ENCODE measurements around the gene HPS1. TPM values are rescaled to one million over a fixed set of nuclear protein-coding genes. Genes with fewer than 3 reads are reported as not detected.

Gene HPS1
- total and polyA plus RNA-seq, 2 of the 8 experiments (the other 6 are each of a cell fraction or from before 2014, with no cell fraction given): 38.7 to 61.7 TPM

GRCh38 chr10:98450618-98451017 is 3.9 kb upstream of the HPS1 start:
- Histone ChIP-seq H3K4me3 (ENCODE audit: extremely low read depth in 1 of 4, insufficient read depth in 2 of 4, low read depth in 3 of 4, low read length in 4 of 4) (no peak overlapping the region), H3K27ac (ENCODE audit: low read depth, low read length) (no peak overlapping the region), H3K4ac (replicated peaks; ENCODE audit: insufficient read length, low read depth, low read length) (no peak overlapping the region), H3K4me2 (ENCODE audit: insufficient read depth in 1 of 2, low read depth in 2 of 2, low read length in 2 of 2) (no peak overlapping the region), H3K36me3 (ENCODE audit: control insufficient read depth in 2 of 4, insufficient read depth in 4 of 4, low read length in 3 of 4) (no peaks in the 10 kb centered on the region), H4K91ac (replicated peaks; ENCODE audit: insufficient read length, low read length) (no peak overlapping the region), H3K9ac (replicated peaks in 1 of 4; ENCODE audit: extremely low read depth in 1 of 4, low read depth in 3 of 4, low read length in 3 of 4) (no peak overlapping the region), H2BK15ac (ENCODE audit: low read length) (no peak overlapping the region), H3K18ac (ENCODE audit: extremely low read depth, low read length) (no peak overlapping the region), H2BK120ac (replicated peaks; ENCODE audit: low read depth, low read length) (no peak overlapping the region), H3K14ac (ENCODE audit: insufficient read length) (no peak overlapping the region), H2BK5ac (ENCODE audit: low read depth, low read length) (no peak overlapping the region), H4K20me1 (replicated peaks in 1 of 2; ENCODE audit: control insufficient read depth in 1 of 2, insufficient read depth in 2 of 2, low read length in 2 of 2) (no peaks in the 10 kb centered on the region), H4K8ac (ENCODE audit: extremely low read depth, insufficient read depth, low read length) (no peak overlapping the region), H3K79me1 (ENCODE audit: low read depth, low read length) (no peaks in the 10 kb centered on the region), H3K27me3 (replicated peaks in 1 of 4; ENCODE audit: control insufficient read depth in 3 of 4, extremely low read depth in 1 of 4, insufficient read depth in 3 of 4, low read length in 3 of 4) (no peaks in the 10 kb centered on the region), H2AFZ (ENCODE audit: low read length) (no peak overlapping the region), H3K79me2 (ENCODE audit: control insufficient read depth in 1 of 2, insufficient read depth in 2 of 2, low read length in 2 of 2) (peaks cover 0 to 4% of the 10 kb centered on the region in 2 experiments; a peak in 1 of 4 replicates), H4K5ac (ENCODE audit: insufficient read length, low read depth, low read length) (no peak overlapping the region), H2BK20ac (ENCODE audit: low read length) (no peak overlapping the region), H3K56ac (replicated peaks; ENCODE audit: insufficient read length, low read depth, low read length) (no peak overlapping the region), H3K9me3 (ENCODE audit: insufficient read depth in 2 of 2, low read depth in 1 of 2, low read length in 1 of 2) (no peaks in the 10 kb centered on the region), H3K23ac (ENCODE audit: insufficient read length) (no peak overlapping the region), H3K23me2 (ENCODE audit: low read depth, low read length) (no peaks in the 10 kb centered on the region; the same call in 1 of the 2 replicates), H2BK12ac (ENCODE audit: low read depth, low read length) (no peak overlapping the region), H3K4me1 (replicated peaks in 1 of 4; ENCODE audit: control insufficient read depth in 3 of 4, insufficient read depth in 4 of 4, low read length in 3 of 4) (peaks cover 2 to 5% (median 3%) of the 10 kb centered on the region in 4 experiments), H2AK5ac (ENCODE audit: low read depth, low read length) (no peak overlapping the region)
- FAIRE-seq (no peak), DNase-seq (ENCODE audit: low read depth in 1 of 2, low spot score in 2 of 2) (no peak)
- ChIA-PET POLR2A (ENCODE audit: partially characterized antibody) (interaction anchor here (0.7 kb wide), 1 partner anchor 16 kb away, joined by 3 read pairs; no protein-coding TSS in a partner anchor), CTCF (ENCODE audit: partially characterized antibody) (interaction anchor here (1.1 to 2.4 kb wide), 2 partner anchors 21 to 25 kb away, joined by 3 to 9 read pairs; no protein-coding TSS in a partner anchor)
- TF ChIP-seq GTF2F1 (IDR thresholded peaks at IDR 0.05; ENCODE audit: borderline replicate concordance, low read depth, low read length): no peak
- no peak for TF ChIP-seq JUND (IDR thresholded peaks at IDR 0.05; ENCODE audit: low read length)
- TF ChIP-seq NRF1 (IDR thresholded peaks at IDR 0.05; ENCODE audit: low read depth, low read length): no peak
- TF ChIP-seq RNF2 (IDR thresholded peaks at IDR 0.05; ENCODE audit: borderline replicate concordance, low read depth, low read length, missing control alignments, poor library complexity, severe bottlenecking): no peak
- TF ChIP-seq BACH1 (IDR thresholded peaks at IDR 0.05; ENCODE audit: low read length): no peak
- no peak for TF ChIP-seq CHD1 (IDR thresholded peaks at IDR 0.05; ENCODE audit: low read depth, low read length)
- no peak for TF ChIP-seq MAX (IDR thresholded peaks at IDR 0.05)
- no peak for TF ChIP-seq CTBP2 (IDR thresholded peaks at IDR 0.05; ENCODE audit: borderline replicate concordance, insufficient read depth, insufficient read length, low read length)
- 93% methylated on average over 1 of the region's 1 CpG; no CpG with 5 or more reads in 1 of the 2 experiments for WGBS, 2 experiments (ENCODE audit: extremely low coverage in 1 of 2, insufficient coverage in 1 of 2, insufficient read length in 1 of 2, insufficient replicate concordance in 2 of 2, low coverage in 1 of 2, low lambda C conversion rate in 2 of 2, missing lambda C conversion rate in 1 of 2)

Measured in H1 (cell line).